Lower lobe of right lung (tissue), 2 donors: ENCODE measurements around the gene ANTXR2. TPM values are rescaled to one million over a fixed set of nuclear protein-coding genes. Genes with fewer than 3 reads are reported as not detected.

Experiments
- ATAC-seq, 2 donors: fragments of 200-7000 bp; cut with Tn5 transposase; one replicate each; pipeline ENCODE4 v1.9.1; 2020 to 2022; ENCODE audit warnings: mild to moderate bottlenecking in 2 of 2, moderate library complexity in 2 of 2
- DNase-seq: peaks from one replicate; pipeline ENCODE4 v3.0.0-alpha.2; 2020
- H3K27ac ChIP-seq: fragments of 200-600 bp; one replicate; pipeline ENCODE4 v1.8.0; 2022
- H3K27me3 ChIP-seq: fragments of 200-600 bp; one replicate; pipeline ENCODE4 v1.8.0; 2022; ENCODE audit warnings: low read depth
- H3K36me3 ChIP-seq: fragments of 200-600 bp; one replicate; pipeline ENCODE4 v1.8.0; 2022; ENCODE audit warnings: mild to moderate bottlenecking
- H3K4me1 ChIP-seq: fragments of 200-600 bp; one replicate; pipeline ENCODE4 v1.8.0; 2022
- H3K4me3 ChIP-seq: fragments of 200-600 bp; one replicate; pipeline ENCODE4 v1.8.0; 2022; ENCODE audit warnings: mild to moderate bottlenecking
- H3K9me3 ChIP-seq: fragments of 200-600 bp; one replicate; pipeline ENCODE4 v1.8.0; 2022
- intact Hi-C: fragments of 100-400 bp; cut with DNase I; formaldehyde crosslinking; loops from one replicate; pipeline ENCODE4 v1.11.0; 2022
- total RNA-seq: library from RNA; stranded (reverse); fragmentation: NEBNext Ultra II Directional; extraction: Animal tissue kit (Norgen Biotek cat#: 25700); gene quantifications from one replicate; pipeline ENCODE4 v1.2.1, GENCODE V29; 2021
- TF ChIP-seq, protein P1 (sequence below): fragments of 200-600 bp; IDR thresholded peaks from one replicate; pipeline ENCODE4 v1.8.0; 2022; ENCODE audit warnings: antibody characterized with exemption, mild to moderate bottlenecking
- donor health status: DM: no; HTN: yes; CAD: no; lungs with severe emphysema.

The ANTXR2 gene
- total RNA-seq, 1 donor from 2014 or later = 62.8 TPM

DNA sequence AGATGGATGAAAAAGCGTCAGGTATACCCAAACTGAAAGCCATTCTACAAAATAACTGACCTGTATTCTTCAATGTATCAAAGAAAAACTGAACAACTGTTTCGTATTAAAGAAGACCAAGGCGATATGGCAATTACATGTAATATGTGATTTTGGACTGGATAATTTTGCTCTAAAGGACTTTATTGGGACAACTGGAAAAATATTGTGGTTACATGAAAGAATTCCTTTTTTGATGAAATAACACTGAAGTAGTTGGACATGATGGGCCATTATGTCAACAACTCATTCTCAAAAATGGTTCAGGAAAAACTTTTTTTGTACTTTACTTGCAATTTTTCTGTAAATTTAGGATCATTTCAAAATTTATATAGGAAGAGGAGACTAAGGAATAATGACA lies 12.1 kb upstream of the ANTXR2 start:
- H3K27me3 ChIP-seq = no peaks in the 10 kb centered on the region
- H3K27ac ChIP-seq = no peak overlapping the region
- H3K9me3 ChIP-seq = no peaks in the 10 kb centered on the region
- H3K36me3 ChIP-seq = no peaks in the 10 kb centered on the region
- TF ChIP-seq, protein P1, sequence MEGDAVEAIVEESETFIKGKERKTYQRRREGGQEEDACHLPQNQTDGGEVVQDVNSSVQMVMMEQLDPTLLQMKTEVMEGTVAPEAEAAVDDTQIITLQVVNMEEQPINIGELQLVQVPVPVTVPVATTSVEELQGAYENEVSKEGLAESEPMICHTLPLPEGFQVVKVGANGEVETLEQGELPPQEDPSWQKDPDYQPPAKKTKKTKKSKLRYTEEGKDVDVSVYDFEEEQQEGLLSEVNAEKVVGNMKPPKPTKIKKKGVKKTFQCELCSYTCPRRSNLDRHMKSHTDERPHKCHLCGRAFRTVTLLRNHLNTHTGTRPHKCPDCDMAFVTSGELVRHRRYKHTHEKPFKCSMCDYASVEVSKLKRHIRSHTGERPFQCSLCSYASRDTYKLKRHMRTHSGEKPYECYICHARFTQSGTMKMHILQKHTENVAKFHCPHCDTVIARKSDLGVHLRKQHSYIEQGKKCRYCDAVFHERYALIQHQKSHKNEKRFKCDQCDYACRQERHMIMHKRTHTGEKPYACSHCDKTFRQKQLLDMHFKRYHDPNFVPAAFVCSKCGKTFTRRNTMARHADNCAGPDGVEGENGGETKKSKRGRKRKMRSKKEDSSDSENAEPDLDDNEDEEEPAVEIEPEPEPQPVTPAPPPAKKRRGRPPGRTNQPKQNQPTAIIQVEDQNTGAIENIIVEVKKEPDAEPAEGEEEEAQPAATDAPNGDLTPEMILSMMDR = no peak
- intact Hi-C loops = no loop called here
- no peaks in the 10 kb centered on the region for H3K4me1 ChIP-seq
- no peak for DNase-seq
- no peak for ATAC-seq
- no peak overlapping the region for H3K4me3 ChIP-seq

- no peaks in the 10 kb centered on the region for H3K36me3 ChIP-seq
- no peaks in the 10 kb centered on the region for H3K4me1 ChIP-seq
- TF ChIP-seq, protein P1 = no peak
- no peaks in the 10 kb centered on the region for H3K9me3 ChIP-seq
- intact Hi-C loops = no loop called here
- no peak for DNase-seq
- ATAC-seq = no peak
- no peak overlapping the region for H3K4me3 ChIP-seq
- no peaks in the 10 kb centered on the region for H3K27me3 ChIP-seq
- no peak overlapping the region for H3K27ac ChIP-seq
Observed at GRCh38 chr4:80082693-80083092, 9.7 kb upstream of the ANTXR2 start.

- TF ChIP-seq, protein P1 = no peak
- no peak for DNase-seq
- Histone ChIP-seq H3K4me1 (no peaks in the 10 kb centered on the region), H3K27ac (no peak overlapping the region), H3K4me3 (no peak overlapping the region), H3K27me3 (no peaks in the 10 kb centered on the region), H3K9me3 (no peaks in the 10 kb centered on the region), H3K36me3 (no peaks in the 10 kb centered on the region)
- ATAC-seq = no peak
- intact Hi-C loops = no loop called here
Observed at GRCh38 chr4:80081566-80081965, 8.5 kb upstream of the ANTXR2 start.

GRCh38 chr4:80079255-80079923 lies 6.4 kb upstream of the ANTXR2 start:
- DNase-seq (no peak), ATAC-seq (no peak)
- intact Hi-C loops = no loop called here
- Histone ChIP-seq H3K36me3 (no peaks in the 10 kb centered on the region), H3K9me3 (no peaks in the 10 kb centered on the region), H3K4me3 (peak overlapping the region; percentile 15), H3K27ac (no peak overlapping the region), H3K27me3 (no peaks in the 10 kb centered on the region), H3K4me1 (peaks cover 3% of the 10 kb centered on the region)
- TF ChIP-seq, protein P1 = no peak

- TF ChIP-seq, protein P1 = no peak
- Histone ChIP-seq H3K4me1 (peaks cover 11% of the 10 kb centered on the region), H3K4me3 (no peak overlapping the region), H3K36me3 (no peaks in the 10 kb centered on the region), H3K9me3 (no peaks in the 10 kb centered on the region), H3K27ac (no peak overlapping the region), H3K27me3 (no peaks in the 10 kb centered on the region)
- DNase-seq = no peak
- intact Hi-C loops = no loop called here
- no peak for ATAC-seq
Observed at GRCh38 chr4:80078346-80079092, 5.5 kb upstream of the ANTXR2 start.
